K562 (cell line): ENCODE measurements around the gene CDC37. TPM values are rescaled to one million over a fixed set of nuclear protein-coding genes. Genes with fewer than 3 reads are reported as not detected.
"Not testable (repeated sequence)": the region's sequence is repeated elsewhere in the genome, so short reads cannot be mapped to it uniquely, and the experiment has no call there.

Source experiments
- ATAC-seq: fragments of 200-7000 bp; cut with Tn5 transposase; 3 replicates; pipeline ENCODE4 v1.9.1; 2020; ENCODE audit warnings: moderate library complexity
- BruUV-seq: library from RNA; stranded (reverse); fragments of 400-500 nt; replicated peaks from 2 replicates; lab custom pipeline; 2021; lab: Mats Ljungman, UMichigan
- CTCF ChIA-PET: fragments of 300-600 bp; formaldehyde crosslinking; extraction: SDS; loops from one replicate; lab custom pipeline; 2021; ENCODE audit warnings: low intra/inter-chr PET ratio; lab: Yijun Ruan, JAX
- POLR2A ChIA-PET: fragments of 300-600, 350-650 bp; sonication (Branson Sonifier 250); formaldehyde crosslinking; extraction: SDS; loops from one replicate; lab custom pipeline; 2021; ENCODE audit warnings: antibody characterized with exemption, inconsistent platforms; lab: Yijun Ruan, JAX
- DNase-seq, 4 experiments: peaks; one replicate each; pipeline versions ENCODE4 v3.0.0 to v3.0.0-alpha.2; 2011 to 2018; ENCODE audit warnings: low spot score in 3 of 4, mixed read lengths in 3 of 4; ENCODE audit errors: extremely low read depth in 1 of 4
- FAIRE-seq: peaks from 2 replicates; lab custom pipeline; 2011; peaks lifted over from hg19 to GRCh38; lab: Jason Lieb, UNC
- H2AFZ ChIP-seq: 2 replicates; pipeline ENCODE4 v1.6.0; 2011; ENCODE audit warnings: low read depth, low read length, control low read depth, inconsistent platforms
- H3K27ac ChIP-seq: fragments of 200-600 bp; 3 replicates; pipeline ENCODE4 v1.8.0; 2011; ENCODE audit warnings: low read depth, mild to moderate bottlenecking, control low read depth, inconsistent platforms, low read length, moderate library complexity, mixed read lengths; ENCODE audit errors: extremely low read depth
- H3K27me3 ChIP-seq, 2 experiments: fragments of 300-600 bp in 1 of 2; 2 replicates in 1 of 2; 3 replicates in 1 of 2; pipeline versions ENCODE4 v1.6.0 to v1.8.0; 2011; ENCODE audit warnings: inconsistent platforms in 2 of 2, low read length in 2 of 2, mild to moderate bottlenecking in 1 of 2, mixed read lengths in 1 of 2, moderate library complexity in 1 of 2; ENCODE audit not compliant: control insufficient read depth in 2 of 2, insufficient read depth in 2 of 2
- H3K36me3 ChIP-seq: fragments of 300-600 bp; 3 replicates; pipeline ENCODE4 v1.8.0; 2011; ENCODE audit warnings: mild to moderate bottlenecking, low read length, inconsistent platforms; ENCODE audit not compliant: control insufficient read depth, insufficient read depth
- H3K4me1 ChIP-seq, 2 experiments: fragments of 200-600 bp in 1 of 2; replicated peaks in 1 of 2; 2 replicates in 1 of 2; 3 replicates in 1 of 2; pipeline versions ENCODE4 v1.5.1 to v1.8.0; 2011; ENCODE audit warnings: inconsistent platforms in 2 of 2, low read length in 2 of 2, mild to moderate bottlenecking in 1 of 2, mixed read lengths in 1 of 2, moderate library complexity in 1 of 2; ENCODE audit not compliant: control insufficient read depth in 2 of 2, insufficient read depth in 2 of 2
- H3K4me2 ChIP-seq: 2 replicates; pipeline ENCODE4 v1.6.1; 2011; ENCODE audit warnings: low read length, control low read depth, inconsistent platforms, mixed read lengths; ENCODE audit not compliant: insufficient read depth
- H3K4me3 ChIP-seq: fragments of 200-600 bp; sonication (generic), shearing (Covaris generic); 2 replicates; pipeline ENCODE4 v1.5.1; 2016; ENCODE audit warnings: control low read depth, inconsistent platforms
- H3K79me2 ChIP-seq: fragments of 200-600 bp; 3 replicates; pipeline ENCODE4 v1.8.0; 2011; ENCODE audit warnings: low read length, inconsistent platforms; ENCODE audit not compliant: control insufficient read depth, insufficient read depth
- H3K9ac ChIP-seq, 2 experiments: 2 replicates each; pipeline versions ENCODE4 v1.6.0 to v1.6.1; 2011; ENCODE audit warnings: low read depth in 2 of 2, low read length in 2 of 2, control low read depth in 1 of 2, inconsistent platforms in 1 of 2, mild to moderate bottlenecking in 1 of 2, mixed read lengths in 1 of 2; ENCODE audit not compliant: insufficient read depth in 1 of 2
- H3K9me1 ChIP-seq: one replicate; pipeline ENCODE4 v1.6.0; 2011; ENCODE audit warnings: inconsistent platforms, mild to moderate bottlenecking, low read length, moderate library complexity; ENCODE audit not compliant: control insufficient read depth, insufficient read depth
- H3K9me3 ChIP-seq: replicated peaks from 2 replicates; pipeline ENCODE4 v1.5.1; 2011; ENCODE audit warnings: low read depth, low read length, inconsistent platforms; ENCODE audit not compliant: control insufficient read depth, insufficient read depth
- H4K20me1 ChIP-seq: replicated peaks from 2 replicates; pipeline ENCODE4 v1.6.1; 2011; ENCODE audit warnings: low read length, inconsistent platforms, mixed read lengths; ENCODE audit not compliant: control insufficient read depth, insufficient read depth
- NCOA1 ChIP-seq: fragments of 450-650 bp; IDR thresholded peaks from 2 replicates; pipeline ENCODE4 v1.6.1; 2016; ENCODE audit warnings: low read depth
- WGBS: fragments of 100-300 bp; shearing (Covaris generic); methylation state at CpG from one replicate; pipeline ENCODE4 v1.1.6; 2016; ENCODE audit warnings: low coverage, mixed read lengths; ENCODE audit not compliant: insufficient coverage; ENCODE audit errors: missing lambda C conversion rate; 5-methylcytosine and 5-hydroxymethylcytosine counted together
- in situ Hi-C: fragments of 300-500 bp; cut with MboI; formaldehyde crosslinking; loops from 4 replicates; pipeline ENCODE4 v1.15.0; 2018; ENCODE audit warnings: inconsistent platforms, mixed read lengths
- intact Hi-C: fragments of 100-400 bp; cut with micrococcal nuclease; formaldehyde crosslinking; loops from 2 replicates; pipeline ENCODE4 v1.14.2; 2022
- polyA plus RNA-seq, 8 experiments: library from polyadenylated mRNA; depleted of rRNA in 4 of 8; stranded (reverse) in 5 of 8; unstranded in 3 of 8; fragments of >200 nt; fragmentation: Nextera tagmentation in 2 of 8; fragmentation: Illumina TruSeq in 1 of 8; extraction: Ambion mirVana in 2 of 8; extraction: Trizol in 1 of 8; gene quantifications; 2 replicates each; pipeline versions ENCODE4 v1.2.1 to v1.2.3, GENCODE V29; 2011 to 2014; ENCODE audit warnings: inconsistent platforms in 1 of 8, missing spikeins in 1 of 8
- total RNA-seq, 7 experiments: library from RNA; depleted of rRNA in 6 of 7; stranded (reverse); fragments of >200 nt in 6 of 7; fragmentation: Illumina TruSeq in 2 of 7; extraction: Trizol in 2 of 7; gene quantifications; 2 replicates each; pipeline versions ENCODE4 v1.2.1 to v1.2.3, GENCODE V29; 2011 to 2021; ENCODE audit warnings: low replicate concordance in 1 of 7
- TF ChIP-seq, protein P1 (sequence below): fragments of 150-350 bp; conservative IDR thresholded peaks from 2 replicates; pipeline ENCODE4 v1.6.1; 2014; ENCODE audit warnings: low read length

The CDC37 gene
- total and polyA plus RNA-seq, 9 of the 15 experiments (the other 6 are each of a cell fraction or from before 2014, with no cell fraction given): 6.6 to 538 (median 227) TPM

GRCh38 chr19:10378124-10378523 lies 25.2 kb downstream of the CDC37 start (continued):
- TF ChIP-seq, protein P1, sequence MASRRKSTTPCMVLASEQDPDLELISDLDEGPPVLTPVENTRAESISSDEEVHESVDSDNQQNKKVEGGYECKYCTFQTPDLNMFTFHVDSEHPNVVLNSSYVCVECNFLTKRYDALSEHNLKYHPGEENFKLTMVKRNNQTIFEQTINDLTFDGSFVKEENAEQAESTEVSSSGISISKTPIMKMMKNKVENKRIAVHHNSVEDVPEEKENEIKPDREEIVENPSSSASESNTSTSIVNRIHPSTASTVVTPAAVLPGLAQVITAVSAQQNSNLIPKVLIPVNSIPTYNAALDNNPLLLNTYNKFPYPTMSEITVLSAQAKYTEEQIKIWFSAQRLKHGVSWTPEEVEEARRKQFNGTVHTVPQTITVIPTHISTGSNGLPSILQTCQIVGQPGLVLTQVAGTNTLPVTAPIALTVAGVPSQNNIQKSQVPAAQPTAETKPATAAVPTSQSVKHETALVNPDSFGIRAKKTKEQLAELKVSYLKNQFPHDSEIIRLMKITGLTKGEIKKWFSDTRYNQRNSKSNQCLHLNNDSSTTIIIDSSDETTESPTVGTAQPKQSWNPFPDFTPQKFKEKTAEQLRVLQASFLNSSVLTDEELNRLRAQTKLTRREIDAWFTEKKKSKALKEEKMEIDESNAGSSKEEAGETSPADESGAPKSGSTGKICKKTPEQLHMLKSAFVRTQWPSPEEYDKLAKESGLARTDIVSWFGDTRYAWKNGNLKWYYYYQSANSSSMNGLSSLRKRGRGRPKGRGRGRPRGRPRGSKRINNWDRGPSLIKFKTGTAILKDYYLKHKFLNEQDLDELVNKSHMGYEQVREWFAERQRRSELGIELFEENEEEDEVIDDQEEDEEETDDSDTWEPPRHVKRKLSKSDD: no peak
- no peak for TF ChIP-seq NCOA1

- intact Hi-C loops, H3K9me3 ChIP-seq, H3K27ac ChIP-seq, POLR2A ChIA-PET, H3K4me2 ChIP-seq, H3K9ac ChIP-seq, ATAC-seq, H3K4me3 ChIP-seq, H2AFZ ChIP-seq, CTCF ChIA-PET, H4K20me1 ChIP-seq, H3K27me3 ChIP-seq, BruUV-seq, H3K9me1 ChIP-seq, FAIRE-seq, DNase-seq, in situ Hi-C loops: not testable (repeated sequence)
- Histone ChIP-seq H3K4me1 (peaks cover 8 to 18% of the 10 kb centered on the region in 2 experiments; a peak in 4 of 5 replicates), H3K36me3 (peaks cover 31% of the 10 kb centered on the region), H3K79me2 (peaks cover 28% of the 10 kb centered on the region)
- WGBS: 91% methylated on average over 2 of the region's 2 CpGs
Measured at GRCh38 chr19:10377140-10377640, 26.2 kb downstream of the CDC37 start.
